ENCODE data around the gene PRAC1.
"Not testable (repeated sequence)": the region's sequence is repeated elsewhere in the genome, so short reads cannot be mapped to it uniquely, and the experiment has no call there.

Gene PRAC1

DNA sequence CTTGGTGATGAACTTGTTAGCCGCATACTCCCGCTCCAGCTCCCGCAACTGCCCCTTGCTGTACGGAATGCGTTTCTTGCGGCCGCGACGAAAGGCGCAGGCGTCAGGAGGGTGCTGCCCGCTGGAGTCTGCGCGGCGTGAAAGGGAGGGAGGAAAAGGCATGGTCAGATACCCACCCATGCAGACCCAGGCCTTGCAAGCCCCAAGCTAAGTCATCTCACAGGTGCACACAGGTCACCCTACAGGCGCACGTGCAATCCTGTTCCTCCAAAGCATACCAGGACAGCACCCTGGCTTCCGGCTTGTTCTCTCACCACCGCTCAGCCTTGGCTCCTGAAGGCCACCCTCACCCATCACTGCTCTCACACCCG is 4.6 kb upstream of the PRAC1 start:
- DNase-seq (ENCODE audit: low read depth in 3 of 3), result no peak

DNA sequence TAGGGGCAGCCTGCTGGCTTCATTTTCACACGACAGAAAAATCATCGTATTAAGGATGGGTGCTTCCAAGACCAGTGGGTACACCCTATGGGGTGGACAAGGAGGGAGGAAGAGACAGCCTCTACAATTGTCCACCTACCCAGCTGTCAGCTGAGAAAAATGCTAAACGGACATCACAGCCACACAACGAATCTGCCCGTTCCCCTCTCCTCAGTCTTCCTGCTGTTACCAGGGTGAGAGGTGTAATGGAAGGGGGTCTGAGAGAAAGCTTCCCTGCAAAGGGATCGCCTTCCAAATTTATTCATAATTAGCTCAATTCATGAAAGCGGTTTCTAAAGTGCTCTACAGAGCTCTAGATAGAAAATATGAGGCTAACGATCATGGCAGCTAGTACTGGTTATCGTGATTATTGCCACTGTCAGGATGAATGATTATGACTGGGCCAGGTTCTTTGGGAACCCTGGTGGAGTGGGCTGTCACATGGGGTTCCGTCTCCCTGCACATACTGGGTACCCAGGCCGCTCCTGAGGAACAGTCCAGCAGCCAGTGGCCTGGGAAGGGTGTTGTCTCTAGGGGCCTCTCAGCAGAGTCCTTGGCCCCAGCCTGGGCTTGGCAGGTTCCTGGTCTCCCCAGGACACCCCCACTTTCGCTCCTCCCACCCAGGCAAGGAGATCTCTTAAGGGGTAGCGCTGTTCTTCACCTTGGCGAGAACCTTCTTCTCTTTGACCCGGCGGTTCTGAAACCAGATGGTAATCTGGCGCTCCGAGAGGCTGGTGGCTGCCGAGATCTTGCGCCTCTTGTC is 4.0 kb upstream of the PRAC1 start:
- no peak for DNase-seq (ENCODE audit: low read depth in 3 of 3)

DNA sequence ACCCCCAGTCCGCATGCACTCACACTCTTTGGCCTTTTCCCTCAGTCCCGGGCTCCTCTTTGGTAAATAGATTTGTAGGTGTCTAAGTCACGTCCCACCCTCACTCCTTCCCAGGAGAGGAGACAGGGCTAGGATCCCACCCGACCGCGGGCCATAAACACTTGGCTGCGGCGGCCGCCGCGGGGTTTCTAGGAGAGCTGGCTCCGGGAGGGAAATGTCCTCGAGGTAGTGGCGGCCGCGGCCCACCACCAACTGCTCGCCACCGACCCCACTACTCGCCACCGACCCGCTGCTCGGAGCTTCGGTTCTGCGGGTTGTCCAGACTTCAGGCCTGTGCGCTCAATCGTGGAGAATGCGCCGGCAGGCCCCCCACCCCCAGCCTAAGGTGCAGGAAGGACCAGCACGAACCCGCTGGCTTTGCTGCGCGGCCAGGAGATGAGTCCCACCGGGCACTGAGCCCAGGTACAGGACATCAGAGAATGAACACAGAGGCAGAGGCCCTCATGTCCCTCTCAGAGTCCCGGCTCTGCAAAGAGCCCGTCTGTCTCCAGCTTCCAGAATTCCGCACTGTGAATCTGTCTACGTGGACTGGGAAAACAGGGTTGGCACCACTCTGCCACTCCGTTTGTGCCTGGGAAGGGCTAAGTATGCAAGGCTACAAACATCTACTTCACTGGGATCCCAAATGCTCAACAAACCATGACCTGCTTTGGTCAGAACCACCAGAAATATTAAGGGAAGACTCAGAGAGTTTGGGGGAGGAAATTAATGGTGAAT is 3.2 kb upstream of the PRAC1 start:
- no peak for DNase-seq (ENCODE audit: low read depth in 3 of 3)

DNA sequence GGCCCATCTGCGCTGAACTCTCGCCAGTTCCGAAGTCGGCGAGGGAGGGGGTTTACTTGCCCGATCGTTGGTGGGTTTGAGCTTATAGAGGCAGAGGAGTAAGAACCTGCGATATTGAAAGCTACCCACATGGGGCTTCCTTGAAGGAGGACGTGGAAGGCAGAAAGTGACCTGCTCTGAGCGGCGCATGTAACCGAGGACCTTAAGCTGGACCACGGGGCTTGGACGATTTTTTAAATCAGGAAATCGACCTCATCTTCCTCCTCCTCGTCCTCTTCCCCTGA is 2.6 kb upstream of the PRAC1 start:
- DNase-seq (ENCODE audit: low read depth in 3 of 3), result no peak

DNA sequence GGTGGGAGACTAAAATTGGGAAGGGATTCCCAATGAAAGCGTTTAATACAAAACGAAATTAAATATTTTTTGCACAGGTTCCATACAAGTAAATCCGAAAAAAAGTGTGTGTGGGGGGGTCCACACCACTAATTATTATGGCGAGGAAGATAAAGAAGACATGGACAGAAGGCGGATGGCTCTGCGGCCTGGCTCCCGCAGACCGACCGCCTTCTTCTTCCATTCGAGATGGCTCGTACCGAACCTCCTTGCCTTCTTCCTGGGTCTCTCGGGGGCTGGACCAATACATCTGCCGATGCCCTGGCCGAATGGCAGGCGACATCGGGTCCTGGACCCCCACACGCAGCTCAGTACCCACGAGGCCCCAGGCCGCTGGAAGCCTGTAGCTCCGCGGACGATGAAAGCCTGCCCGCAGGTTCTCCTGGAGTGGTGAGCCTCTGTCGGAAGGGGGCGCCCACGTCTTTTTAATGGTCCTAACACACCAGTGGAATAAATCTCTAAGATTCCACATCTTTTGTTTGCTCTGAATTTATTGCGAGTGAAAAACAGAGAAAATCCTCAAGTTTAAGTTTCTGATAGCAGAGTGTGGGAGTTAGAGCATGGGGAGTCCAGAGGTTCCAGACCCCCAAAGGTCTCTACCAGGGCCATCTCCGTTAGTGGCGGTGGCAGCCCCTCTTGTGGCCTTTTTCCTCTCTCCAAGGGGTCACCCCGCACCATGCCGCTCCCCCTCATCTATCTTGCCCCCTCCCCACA is 2.1 kb upstream of the PRAC1 start:
- DNase-seq (ENCODE audit: low read depth in 3 of 3), result peak; percentile 51 to 61 (median 59)

DNA sequence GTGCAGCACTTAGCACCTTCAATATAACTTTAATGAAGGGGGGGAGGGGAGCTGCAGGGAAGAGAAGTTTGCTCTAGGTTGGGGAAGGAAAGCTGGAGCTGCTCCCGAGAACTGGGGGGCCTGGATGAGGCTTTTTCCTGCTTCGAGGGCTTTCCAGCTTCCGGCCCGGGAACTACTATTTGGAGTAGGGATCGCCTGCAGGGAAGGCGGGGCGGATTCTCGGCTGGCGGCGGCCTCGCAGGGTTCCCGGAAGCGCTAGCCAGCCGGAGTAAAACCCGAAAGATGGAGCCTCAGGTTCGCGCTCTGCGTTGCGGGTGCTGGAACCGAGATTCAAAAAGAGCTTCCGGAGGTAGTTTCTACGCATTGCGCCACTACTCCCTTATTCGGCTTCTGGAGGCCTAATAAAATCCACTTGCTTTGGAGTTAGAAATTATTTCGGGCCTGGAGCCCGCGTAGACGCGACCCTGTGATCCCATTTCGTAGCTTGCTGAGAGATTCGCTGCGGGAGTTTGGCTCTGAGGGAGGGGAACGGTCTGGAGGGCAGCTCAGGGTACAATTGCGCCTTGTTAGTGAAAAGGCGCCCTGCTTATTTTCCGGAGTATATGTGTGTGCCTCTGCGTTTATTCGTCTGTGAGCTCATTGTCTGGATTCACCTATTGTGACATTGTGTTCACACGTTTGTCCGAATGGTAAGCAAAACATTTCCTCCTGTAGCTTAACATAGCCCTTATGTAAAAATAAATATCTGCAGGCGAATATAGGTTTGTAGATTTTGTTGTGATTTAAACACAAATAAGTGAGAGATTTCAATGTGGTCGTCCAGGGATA is 1.3 kb upstream of the PRAC1 start:
- DNase-seq (ENCODE audit: low read depth in 3 of 3), result no peak

DNA sequence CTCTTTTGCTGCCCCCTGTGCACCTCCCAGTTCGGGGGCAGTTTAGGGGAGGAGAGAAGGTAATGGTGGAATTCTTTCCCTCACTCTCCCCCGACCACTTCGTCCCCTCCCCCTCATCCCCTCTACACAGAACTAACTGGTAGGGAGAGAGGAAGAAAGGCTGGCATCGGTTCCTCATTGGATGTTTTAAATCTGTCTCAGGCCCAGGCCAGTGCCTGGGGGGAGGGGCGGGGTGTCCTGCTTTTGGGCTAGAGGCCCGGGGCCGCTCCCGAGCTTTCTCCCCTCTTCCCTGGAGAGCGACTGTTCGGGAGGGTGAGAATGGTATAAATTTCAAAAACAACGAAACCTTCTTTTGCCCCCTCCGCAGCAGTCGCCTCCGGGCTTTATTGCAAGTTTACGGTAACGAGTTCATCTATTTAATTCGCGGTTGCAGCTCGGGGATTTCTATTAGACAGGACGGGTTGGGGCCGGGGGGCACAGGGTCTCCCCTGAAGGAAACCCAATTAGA is 651 bp upstream of the PRAC1 start, which contains the start of gene PRAC2:
TSS of gene PRAC2 (plus strand) at position 271 of the 508 bp plus-strand sequence. CDS start 1,226 bp downstream, outside the sequence.
- no peak for DNase-seq (ENCODE audit: low read depth in 3 of 3)

DNA sequence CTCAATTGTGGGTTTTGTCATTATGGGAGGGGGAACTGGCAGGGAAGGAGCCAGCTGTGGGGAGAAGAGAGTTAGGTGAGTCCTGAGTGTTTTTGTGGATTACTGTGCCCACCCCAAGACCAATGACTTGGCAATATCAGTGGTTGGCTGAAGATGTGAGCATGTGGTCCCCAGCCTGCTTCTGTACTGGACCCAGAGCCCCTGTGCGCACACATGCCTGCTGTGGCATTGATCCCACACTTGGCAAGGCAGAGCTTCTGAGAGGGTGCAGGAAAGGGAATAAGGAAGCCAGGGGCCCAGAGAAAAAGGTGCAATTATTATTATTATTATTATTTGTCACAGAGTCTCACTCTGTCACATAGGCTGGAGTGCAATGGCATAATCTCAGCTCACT is 1.3 kb downstream of the PRAC1 start:
- no peak for DNase-seq (ENCODE audit: low read depth in 3 of 3)

DNA sequence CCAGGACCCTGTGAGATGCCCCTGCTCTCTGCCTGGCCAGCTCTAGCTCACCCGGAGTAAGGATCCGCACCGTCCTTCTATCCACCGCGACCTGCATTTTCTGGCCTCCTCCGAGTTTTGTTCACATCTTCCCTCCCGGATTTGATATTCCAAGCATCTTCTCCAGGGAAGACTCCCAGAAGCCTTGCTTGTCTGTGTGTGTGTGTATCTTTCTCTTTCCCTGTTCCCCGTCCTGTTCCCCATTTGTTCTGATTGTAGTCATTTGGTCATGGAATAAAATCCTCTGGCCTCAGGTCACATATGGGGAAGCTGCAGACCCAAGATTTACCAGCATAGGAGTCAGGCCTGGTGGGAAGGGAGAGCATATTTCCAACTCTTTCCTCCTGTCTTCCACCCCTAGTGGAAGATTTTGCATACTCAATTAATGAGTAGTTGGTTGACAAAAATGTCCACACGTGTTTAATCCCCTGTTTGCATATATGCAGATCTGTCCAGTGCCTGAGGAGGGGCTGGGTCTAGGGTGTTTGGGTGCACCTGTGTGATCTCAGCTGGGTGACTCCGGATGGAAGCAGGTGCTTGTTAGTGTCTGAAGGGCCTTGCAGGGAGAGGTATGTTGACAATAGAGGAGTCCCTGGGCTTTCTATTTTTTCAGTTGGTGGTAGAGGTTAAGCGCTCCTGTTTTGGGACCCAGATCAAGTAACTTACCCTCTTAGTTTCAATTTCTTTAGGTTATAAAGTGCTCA is 1.9 kb downstream of the PRAC1 start:
- DNase-seq (ENCODE audit: low read depth in 3 of 3), result no peak

DNA sequence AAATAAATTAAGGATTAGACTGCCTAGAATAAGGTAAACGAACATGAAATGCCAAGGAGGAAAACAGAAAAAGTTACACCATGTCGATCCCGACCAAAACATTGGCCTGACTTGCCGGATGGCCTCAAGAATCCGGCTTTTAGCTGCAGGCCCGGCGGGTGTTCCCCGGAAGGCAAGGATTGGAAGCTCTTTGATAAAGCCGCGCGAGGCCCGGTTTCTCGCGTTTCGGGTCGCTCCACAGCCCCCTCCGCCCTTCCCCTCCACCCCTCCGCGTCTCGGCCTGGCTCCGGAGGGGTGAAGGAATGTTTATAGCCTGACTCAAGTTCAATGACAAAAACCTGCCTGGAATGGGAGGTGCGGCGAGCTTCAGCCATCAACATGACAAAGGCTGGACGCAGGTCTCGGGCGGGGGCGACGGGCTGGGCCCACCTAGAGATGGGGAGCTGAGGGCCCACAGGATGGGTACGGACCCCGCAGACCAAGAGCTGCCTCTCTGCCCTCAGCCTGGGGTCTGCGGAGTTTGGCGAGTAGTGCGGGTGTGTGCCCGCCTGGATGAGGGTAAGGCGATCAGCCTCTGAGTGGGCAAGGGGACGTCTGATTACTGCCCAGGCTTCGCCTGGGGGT is 2.6 kb downstream of the PRAC1 start:
- no peak for DNase-seq (ENCODE audit: low read depth in 3 of 3)

DNA sequence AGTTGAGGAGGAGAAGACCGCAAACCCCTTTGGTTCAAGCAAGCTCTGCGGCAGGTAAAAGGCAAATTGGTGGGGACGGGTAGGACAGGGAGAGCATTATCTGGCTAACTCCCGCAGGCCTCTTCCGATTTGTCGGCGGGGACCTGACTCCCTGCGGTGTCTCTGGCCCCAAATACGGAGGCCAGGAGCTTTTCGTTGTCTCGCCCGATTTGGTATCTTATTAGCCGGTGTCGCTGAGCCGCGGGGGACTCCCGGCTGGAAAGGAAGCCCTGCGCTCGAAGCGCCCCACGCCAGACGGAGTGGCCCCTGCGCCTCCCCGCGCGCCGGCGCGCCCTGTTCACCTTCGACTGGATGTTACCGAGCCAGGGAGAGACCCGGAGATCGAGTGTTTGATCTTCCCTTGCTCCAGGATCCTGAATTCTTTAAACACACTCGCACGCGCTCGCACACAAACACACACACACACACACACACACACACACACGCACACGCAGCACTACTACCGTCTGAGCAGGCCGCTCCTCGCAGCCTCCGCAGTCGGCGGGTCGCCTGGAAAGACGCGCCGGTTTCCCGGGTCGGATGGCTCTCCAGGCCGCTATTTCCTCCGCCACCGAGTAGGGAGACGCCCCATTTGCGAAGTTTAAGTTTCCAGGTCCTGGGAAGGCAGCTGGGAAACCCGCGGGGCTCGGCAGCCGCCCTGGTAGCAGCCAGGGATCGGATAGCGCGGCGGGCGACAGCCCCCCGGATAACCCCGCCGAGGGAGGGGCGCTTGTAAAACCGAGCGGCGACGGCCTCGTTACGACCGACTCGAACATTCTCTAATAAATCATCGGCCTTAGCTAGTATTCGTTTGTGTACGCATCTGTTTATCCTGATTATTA is 3.3 kb downstream of the PRAC1 start:
- DNase-seq (ENCODE audit: low read depth in 3 of 3), result no peak

DNA sequence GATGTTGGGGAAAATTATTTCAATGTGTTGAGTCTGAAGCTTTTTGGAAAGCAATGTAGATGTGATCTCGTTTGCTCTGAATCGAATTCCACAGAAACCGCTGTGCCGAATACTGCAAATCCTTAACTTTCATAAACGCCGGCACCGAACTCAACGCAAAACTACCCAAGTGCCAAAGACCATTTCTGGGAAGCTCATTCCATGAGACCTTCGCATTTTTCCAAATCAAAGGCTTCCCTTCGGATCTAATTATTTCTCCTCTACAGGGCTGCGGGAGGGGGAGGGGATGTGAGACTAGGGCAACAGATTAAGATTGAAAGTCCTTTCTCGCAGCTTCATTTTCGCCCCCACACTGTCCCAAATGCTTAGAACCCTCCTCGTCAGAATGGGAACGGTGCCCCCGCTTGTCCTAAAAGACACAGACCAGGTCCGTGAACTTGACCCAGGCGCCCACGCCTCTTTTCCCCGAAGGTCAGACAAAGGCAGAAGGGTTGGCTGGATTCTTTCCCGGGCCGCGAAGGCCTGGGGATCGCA is 4.0 kb downstream of the PRAC1 start:
- no peak for DNase-seq (ENCODE audit: low read depth in 3 of 3)

DNA sequence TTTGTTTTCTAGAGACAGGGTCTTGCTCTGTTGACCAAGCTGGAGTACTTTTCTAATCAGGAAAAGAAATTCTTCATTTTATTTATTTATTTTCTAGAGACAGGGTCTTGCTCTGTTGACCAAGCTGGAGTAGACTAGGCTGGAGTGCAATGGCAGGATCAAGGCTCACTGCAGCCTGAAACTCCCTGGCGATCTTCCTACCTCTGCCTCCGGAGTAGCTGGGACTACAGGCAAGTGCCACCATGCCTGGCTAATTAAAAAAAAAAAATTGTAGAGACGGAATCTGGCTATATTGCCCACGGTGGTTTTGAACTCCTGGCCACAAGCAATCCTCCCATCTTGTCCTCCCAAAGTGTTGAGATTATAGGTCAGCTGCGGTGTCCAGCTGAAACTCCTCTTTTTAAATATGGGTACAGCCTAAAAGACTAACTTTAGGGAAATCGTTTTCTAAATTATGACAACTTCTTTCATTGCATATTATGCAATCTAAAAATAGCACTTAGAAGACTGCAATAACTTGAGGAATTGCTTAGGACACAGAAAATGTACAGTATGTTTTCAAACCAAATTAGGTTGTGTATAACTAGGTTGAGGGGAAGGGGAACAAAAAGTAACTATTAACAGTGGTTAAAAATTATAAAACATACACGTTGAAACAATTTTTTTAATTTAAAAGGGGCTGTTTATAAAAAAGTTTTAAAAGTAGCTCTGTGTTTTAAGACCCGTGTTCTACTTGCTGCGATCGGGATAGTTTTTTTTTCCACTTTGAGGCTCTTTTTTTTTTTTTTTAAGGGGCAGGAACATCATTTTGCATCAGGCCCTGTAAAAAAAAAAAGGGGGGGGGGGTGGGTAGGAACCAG is 4.7 kb downstream of the PRAC1 start:
- no peak for DNase-seq (ENCODE audit: low read depth in 3 of 3)

DNA sequence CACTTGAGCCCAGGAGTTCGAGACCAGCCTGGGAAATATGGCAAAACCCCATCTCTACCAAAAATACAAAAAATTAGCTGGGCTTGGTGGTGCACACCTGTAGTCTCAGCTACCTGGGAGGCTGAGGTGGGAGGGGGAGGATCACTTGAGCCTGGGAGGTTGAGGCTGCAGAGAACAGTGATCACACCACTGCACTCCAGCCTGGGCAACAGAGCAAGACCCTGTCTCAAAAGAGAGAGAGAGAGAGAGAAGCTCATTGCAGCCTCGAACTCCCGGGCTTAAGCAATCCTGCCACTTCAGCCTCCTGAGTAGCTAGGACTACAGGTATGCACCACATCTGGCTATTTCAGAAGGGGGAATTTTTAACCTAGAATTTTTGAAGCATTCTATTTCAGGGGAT is 5.8 kb downstream of the PRAC1 start:
- not testable (repeated sequence) for DNase-seq (ENCODE audit: low read depth in 3 of 3)

DNA sequence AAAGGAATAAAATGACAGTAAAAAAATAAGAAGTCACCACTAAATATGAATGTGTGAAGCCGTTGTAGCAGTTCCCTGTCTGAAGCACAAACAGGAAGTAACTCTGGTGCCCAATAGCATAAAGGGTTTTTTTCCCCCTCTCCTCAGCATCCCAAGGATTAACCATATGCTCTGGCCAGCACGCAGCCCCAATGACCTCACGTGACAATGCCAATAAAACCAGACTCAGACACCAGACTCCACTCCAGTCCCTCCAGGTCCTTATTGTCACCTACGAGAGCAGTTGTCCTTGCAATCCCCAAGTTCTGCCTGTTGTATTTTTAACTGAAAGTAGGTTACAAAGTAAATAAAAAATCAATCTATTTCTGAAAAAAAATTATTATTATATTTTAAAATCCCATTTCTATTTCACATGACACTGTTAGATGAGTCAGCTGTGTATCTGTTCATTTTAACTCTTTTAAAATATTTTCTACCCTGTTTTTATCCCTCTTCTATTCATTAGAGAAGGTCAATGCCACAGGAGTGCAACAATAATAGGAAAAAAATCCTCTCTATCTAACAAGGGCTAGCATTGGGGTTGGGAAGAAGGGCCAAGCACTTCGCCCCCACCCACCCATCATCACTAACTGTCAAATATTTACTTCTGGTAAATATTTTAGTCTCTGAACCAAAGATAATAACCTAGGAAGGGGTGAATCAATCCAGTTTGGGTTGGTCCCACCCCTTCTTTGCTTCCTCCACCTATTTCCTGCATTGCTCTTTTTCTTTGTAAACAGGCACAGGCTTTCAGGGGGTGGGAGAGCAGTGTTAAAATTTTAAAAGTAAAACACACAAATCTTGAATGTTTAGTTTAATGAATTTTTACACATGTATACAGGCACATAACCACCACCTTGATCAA is 6.6 kb downstream of the PRAC1 start:
- DNase-seq (ENCODE audit: low read depth in 3 of 3), result no peak

DNA sequence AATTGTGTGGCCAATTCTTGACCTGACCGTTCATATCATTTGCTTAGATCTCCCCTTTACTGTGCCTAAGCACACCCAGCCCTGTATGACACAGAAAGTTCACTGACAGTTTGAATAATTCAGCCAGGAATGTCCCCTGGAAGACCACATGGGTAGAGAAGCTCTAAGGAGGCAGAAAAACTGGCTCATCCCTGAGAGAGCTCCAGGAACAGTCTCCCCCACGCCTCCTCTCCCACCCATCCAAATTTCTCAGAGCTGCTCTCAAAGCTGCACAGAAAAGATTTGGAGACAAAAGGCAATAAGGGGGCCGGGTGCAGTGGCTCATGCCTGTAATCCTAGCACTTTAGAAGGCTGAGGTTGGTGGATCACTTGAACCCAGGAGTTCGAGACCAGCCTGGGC is 11.2 kb downstream of the PRAC1 start:
- no peak for DNase-seq (ENCODE audit: low read depth in 3 of 3)
